IMR-90 (cell line): Measurements from ENCODE around the gene ALG8. TPM values are rescaled to one million over a fixed set of nuclear protein-coding genes. Genes with fewer than 3 reads are reported as not detected.

Experiments
- ATAC-seq: fragments of 200-7000 bp; cut with Tn5 transposase; 2 replicates; pipeline ENCODE4 v1.9.1; 2020; ENCODE audit warnings: low read depth, mild to moderate bottlenecking, moderate library complexity
- BruUV-seq: library from RNA; stranded (reverse); fragments of 400-500 nt; replicated peaks from 2 replicates; lab custom pipeline; 2021; lab: Mats Ljungman, UMichigan
- CTCF ChIA-PET: fragments of 300-600 bp; formaldehyde crosslinking; extraction: SDS; loops from one replicate; lab custom pipeline; 2021; ENCODE audit warnings: antibody characterized with exemption; lab: Yijun Ruan, JAX
- POLR2A ChIA-PET: fragments of 300-600 bp; sonication (Branson Sonifier 250); formaldehyde crosslinking; loops from one replicate; lab custom pipeline; 2022; ENCODE audit warnings: antibody characterized with exemption; ENCODE audit not compliant: unreplicated experiment; lab: Charles Lee
- DNase-seq: peaks from one replicate; pipeline ENCODE4 v3.0.0; 2013
- H2AFZ ChIP-seq: replicated peaks from 2 replicates; pipeline ENCODE3; 2013; ENCODE audit warnings: low read length, mild to moderate bottlenecking; ENCODE audit not compliant: poor library complexity
- H2AK5ac ChIP-seq: 2 replicates; pipeline ENCODE4 v1.6.1; 2013; ENCODE audit warnings: low read depth, low read length, inconsistent platforms
- H2AK9ac ChIP-seq: replicated peaks from 2 replicates; pipeline ENCODE3; 2013; ENCODE audit warnings: mild to moderate bottlenecking, low read depth, low read length, moderate library complexity; ENCODE audit not compliant: poor library complexity
- H2BK120ac ChIP-seq: 2 replicates; pipeline ENCODE4 v1.6.1; 2013; ENCODE audit warnings: low read depth, low read length, inconsistent platforms
- H2BK15ac ChIP-seq: 3 replicates; pipeline ENCODE4 v1.6.1; 2013; ENCODE audit warnings: low read depth, low read length, inconsistent platforms
- H2BK20ac ChIP-seq: 2 replicates; pipeline ENCODE4 v1.6.1; 2013; ENCODE audit warnings: low read depth, mild to moderate bottlenecking, inconsistent platforms, low read length, moderate library complexity
- H2BK5ac ChIP-seq: 2 replicates; pipeline ENCODE4 v1.6.1; 2013; ENCODE audit warnings: mild to moderate bottlenecking, low read depth, low read length, inconsistent platforms; ENCODE audit not compliant: poor library complexity, severe bottlenecking
- H3K14ac ChIP-seq: replicated peaks from 2 replicates; pipeline ENCODE4 v1.6.1; 2013; ENCODE audit warnings: low read depth, low read length, inconsistent platforms
- H3K18ac ChIP-seq: 2 replicates; pipeline ENCODE4 v1.6.1; 2013; ENCODE audit warnings: low read depth, low read length, control low read depth
- H3K23ac ChIP-seq: 2 replicates; pipeline ENCODE4 v1.6.1; 2013; ENCODE audit warnings: low read depth, low read length, inconsistent platforms
- H3K27ac ChIP-seq: 2 replicates; pipeline ENCODE4 v1.5.1; 2013; ENCODE audit warnings: mild to moderate bottlenecking, control low read depth, low read length; ENCODE audit not compliant: insufficient read depth
- H3K27me3 ChIP-seq: 2 replicates; pipeline ENCODE4 v1.6.1; 2013; ENCODE audit warnings: low read length; ENCODE audit not compliant: control insufficient read depth, insufficient read depth
- H3K36me3 ChIP-seq: 2 replicates; pipeline ENCODE4 v1.6.1; 2013; ENCODE audit warnings: low read length, mixed read lengths; ENCODE audit not compliant: control insufficient read depth, insufficient read depth
- H3K4ac ChIP-seq: 2 replicates; pipeline ENCODE4 v1.6.1; 2013; ENCODE audit warnings: low read depth, low read length, inconsistent platforms
- H3K4me1 ChIP-seq: 2 replicates; pipeline ENCODE4 v1.6.1; 2013; ENCODE audit warnings: low read length, mixed read lengths; ENCODE audit not compliant: control insufficient read depth, insufficient read depth
- H3K4me2 ChIP-seq: 2 replicates; pipeline ENCODE4 v1.6.1; 2013; ENCODE audit warnings: low read depth, mild to moderate bottlenecking, control low read depth, low read length, moderate library complexity
- H3K4me3 ChIP-seq: 2 replicates; pipeline ENCODE4 v1.5.1; 2013; ENCODE audit warnings: low read depth, mild to moderate bottlenecking, control low read depth, low read length, moderate library complexity; ENCODE audit not compliant: insufficient read depth
- H3K56ac ChIP-seq: 2 replicates; pipeline ENCODE4 v1.6.1; 2013; ENCODE audit warnings: low read length, inconsistent platforms; ENCODE audit not compliant: insufficient read depth; ENCODE audit errors: extremely low read depth
- H3K79me1 ChIP-seq, 2 experiments: 2 replicates each; pipeline ENCODE4 v1.6.1; 2013; ENCODE audit warnings: low read length in 2 of 2, inconsistent platforms in 1 of 2, low read depth in 1 of 2
- H3K9ac ChIP-seq: 2 replicates; pipeline ENCODE4 v1.6.1; 2013; ENCODE audit warnings: low read depth, low read length, control low read depth
- H3K9me1 ChIP-seq: 2 replicates; pipeline ENCODE4 v1.6.1; 2013; ENCODE audit warnings: low read length, inconsistent platforms; ENCODE audit not compliant: insufficient read depth
- H3K9me3 ChIP-seq: 2 replicates; pipeline ENCODE4 v1.6.1; 2013; ENCODE audit warnings: low read length; ENCODE audit not compliant: control insufficient read depth, insufficient read depth
- H4K20me1 ChIP-seq: 2 replicates; pipeline ENCODE4 v1.6.1; 2013; ENCODE audit warnings: low read length, inconsistent platforms; ENCODE audit not compliant: insufficient read depth
- H4K5ac ChIP-seq: 2 replicates; pipeline ENCODE4 v1.6.1; 2013; ENCODE audit warnings: mild to moderate bottlenecking, low read depth, low read length, control low read depth
- H4K8ac ChIP-seq, 2 experiments: 2 replicates each; pipeline ENCODE4 v1.6.1; 2013; ENCODE audit warnings: low read depth in 2 of 2, low read length in 2 of 2, control low read depth in 1 of 2, inconsistent platforms in 1 of 2
- H4K91ac ChIP-seq: 2 replicates; pipeline ENCODE4 v1.6.1; 2013; ENCODE audit warnings: low read depth, low read length, inconsistent platforms; ENCODE audit not compliant: insufficient read depth
- BHLHE40 ChIP-seq: fragments of 150-350 bp; IDR thresholded peaks from 2 replicates; pipeline ENCODE4 v1.6.1; 2016; ENCODE audit warnings: mild to moderate bottlenecking, low read depth, low read length
- CEBPB ChIP-seq: IDR thresholded peaks from 2 replicates; pipeline ENCODE4 v1.6.1; 2012; ENCODE audit warnings: low read depth, low read length, improper control_type of control experiment
- CHD1 ChIP-seq: IDR thresholded peaks from 2 replicates; pipeline ENCODE4 v1.6.1; 2012; ENCODE audit warnings: low read depth, low read length, improper control_type of control experiment
- CTCF ChIP-seq: conservative IDR thresholded peaks from 2 replicates; pipeline ENCODE4 v1.5.1; 2012; ENCODE audit warnings: mild to moderate bottlenecking, low read depth, low read length, improper control_type of control experiment
- ELK1 ChIP-seq: fragments of 150-350 bp; IDR thresholded peaks from 2 replicates; pipeline ENCODE4 v1.6.1; 2016; ENCODE audit warnings: low read depth, mild to moderate bottlenecking, low read length, moderate library complexity, borderline replicate concordance
- FOS ChIP-seq: fragments of 150-350 bp; IDR thresholded peaks from 2 replicates; pipeline ENCODE4 v1.6.1; 2016; ENCODE audit warnings: low read depth, low read length
- MAFK ChIP-seq: IDR thresholded peaks from 2 replicates; pipeline ENCODE4 v1.6.1; 2012; ENCODE audit warnings: low read depth, low read length, improper control_type of control experiment
- MAZ ChIP-seq: IDR thresholded peaks from 2 replicates; pipeline ENCODE4 v1.6.1; 2012; ENCODE audit warnings: low read depth, mild to moderate bottlenecking, low read length, improper control_type of control experiment, moderate library complexity, borderline replicate concordance
- MXI1 ChIP-seq: IDR thresholded peaks from 2 replicates; pipeline ENCODE4 v1.6.1; 2012; ENCODE audit warnings: low read depth, mild to moderate bottlenecking, low read length, moderate library complexity, borderline replicate concordance
- NFE2L2 ChIP-seq: fragments of 150-350 bp; IDR thresholded peaks from 2 replicates; pipeline ENCODE4 v1.6.1; 2016; ENCODE audit warnings: low read depth, mild to moderate bottlenecking, low read length
- POLR2A ChIP-seq: IDR thresholded peaks from 2 replicates; pipeline ENCODE4 v1.6.1; 2012; ENCODE audit warnings: mild to moderate bottlenecking, low read depth, low read length
- RAD21 ChIP-seq: IDR thresholded peaks from 2 replicates; pipeline ENCODE4 v1.6.1; 2012; ENCODE audit warnings: low read length, improper control_type of control experiment
- RCOR1 ChIP-seq: IDR thresholded peaks from 2 replicates; pipeline ENCODE4 v1.6.1; 2012; ENCODE audit warnings: mild to moderate bottlenecking, low read length, improper control_type of control experiment; ENCODE audit not compliant: insufficient replicate concordance
- RFX5 ChIP-seq: IDR thresholded peaks from 2 replicates; pipeline ENCODE4 v1.8.0; 2012; ENCODE audit warnings: low read depth, mild to moderate bottlenecking, low read length, moderate library complexity
- SMC3 ChIP-seq: fragments of 150-350 bp; IDR thresholded peaks from 2 replicates; pipeline ENCODE4 v1.6.1; 2016; ENCODE audit warnings: low read depth, mild to moderate bottlenecking, antibody characterized with exemption, low read length, moderate library complexity
- USF2 ChIP-seq: fragments of 150-350 bp; IDR thresholded peaks from 2 replicates; pipeline ENCODE4 v1.6.1; 2017; ENCODE audit warnings: mild to moderate bottlenecking, antibody characterized with exemption, low read length, low read depth
- WGBS, 2 experiments: methylation state at CpG; one replicate each; pipeline versions ENCODE4 v1.1.5 to v1.1.7; 2013; ENCODE audit warnings: missing lambda C conversion rate in 2 of 2; ENCODE audit not compliant: insufficient read length in 1 of 2; ENCODE audit errors: extremely low coverage in 2 of 2; 5-methylcytosine and 5-hydroxymethylcytosine counted together
- dilution Hi-C: fragments of 300-500 bp; cut with HindIII; formaldehyde crosslinking; loops from one replicate; pipeline ENCODE4 v1.14.3; 2018; ENCODE audit warnings: low sequenced_read_pairs; ENCODE audit not compliant: unreplicated experiment
- in situ Hi-C: fragments of 300-500 bp; cut with MboI; formaldehyde crosslinking; loops from 3 replicates; pipeline ENCODE4 v1.14.3; 2019; ENCODE audit warnings: low sequenced_read_pairs, inconsistent platforms, mixed read lengths
- intact Hi-C: fragments of 100-400 bp; cut with micrococcal nuclease; formaldehyde crosslinking; loops from 2 replicates; pipeline ENCODE4 v1.10.0; 2022
- polyA plus RNA-seq, 3 experiments: library from polyadenylated mRNA; depleted of rRNA; stranded (reverse); fragments of >200 nt; gene quantifications; 2 replicates each; pipeline ENCODE4 v1.2.3, GENCODE V29; 2012; ENCODE audit warnings: low replicate concordance in 1 of 3
- total RNA-seq: library from RNA; depleted of rRNA; stranded (reverse); fragments of >200 nt; gene quantifications from 2 replicates; pipeline ENCODE4 v1.2.3, GENCODE V29; 2012

Gene ALG8
- total and polyA plus RNA-seq, 2 of the 4 experiments (the other 2 are of a cell fraction) = 27.8 to 31.8 TPM

- Histone ChIP-seq H4K91ac (no peak overlapping the region), H2BK5ac (no peak overlapping the region), H3K4me2 (no peak overlapping the region), H3K9me1 (peaks cover 12% of the 10 kb centered on the region), H2AK5ac (no peak overlapping the region), H3K18ac (no peak overlapping the region), H3K9me3 (no peaks in the 10 kb centered on the region), H3K4me1 (peaks cover 3% of the 10 kb centered on the region; the same call in 1 of the 2 replicates), H2BK120ac (no peak overlapping the region), H3K23ac (no peak overlapping the region), H3K36me3 (peaks cover 10% of the 10 kb centered on the region), H3K27ac (no peak overlapping the region), H3K14ac (no peak overlapping the region), H2BK15ac (no peak overlapping the region), H3K56ac (no peak overlapping the region), H2AK9ac (no peak overlapping the region), H2AFZ (no peak overlapping the region), H3K79me1 (peaks cover 19 to 75% of the 10 kb centered on the region in 2 experiments), H3K4ac (no peak overlapping the region), H4K20me1 (peaks cover 5% of the 10 kb centered on the region), H3K27me3 (no peaks in the 10 kb centered on the region), H3K4me3 (no peak overlapping the region), H3K9ac (no peak overlapping the region), H4K5ac (no peak overlapping the region), H4K8ac (no peak overlapping the region), H2BK20ac (no peak overlapping the region)
- no CpG with 5 or more reads among the region's 4 CpGs for whole genome bisulfite sequencing, 2 experiments
- ChIA-PET CTCF (no interaction called here), POLR2A (no interaction called here)
- in situ Hi-C loops = no loop called here
- no TSS peak for BruUV-seq
- dilution Hi-C loops = no loop called here
- DNase-seq (no peak), ATAC-seq (no peak)
- intact Hi-C loops = no loop called here
- no peak for TF ChIP-seq POLR2A
- TF ChIP-seq USF2 = no peak
- TF ChIP-seq RFX5 = no peak
- no peak for TF ChIP-seq FOS
- no peak for TF ChIP-seq MAFK
- no peak for TF ChIP-seq NFE2L2
- TF ChIP-seq CHD1 = no peak
- TF ChIP-seq CEBPB = no peak
- TF ChIP-seq RCOR1 = no peak
- TF ChIP-seq ELK1 = no peak
- no peak for TF ChIP-seq BHLHE40
- no peak for TF ChIP-seq MXI1
- TF ChIP-seq CTCF = no peak
- no peak for TF ChIP-seq SMC3
- no peak for TF ChIP-seq RAD21
- TF ChIP-seq MAZ = no peak
These were observed 41.3 kb upstream of the ALG8 start for GRCh38 chr11:78180751-78181150.
